Retinal pigment epithelial cell (primary cell): ENCODE measurements around the gene TXNDC15.

Source experiments
- DNase-seq: peaks from one replicate; pipeline ENCODE4 v3.0.0-alpha.2; 2010; ENCODE audit warnings: low read depth
- H3K4me3 ChIP-seq: 2 replicates; pipeline ENCODE4 v1.5.1; 2011; ENCODE audit warnings: mild to moderate bottlenecking, low read length, control low read depth, moderate library complexity
- CTCF ChIP-seq: conservative IDR thresholded peaks from 2 replicates; pipeline ENCODE4 v1.5.1; 2011; ENCODE audit warnings: low read depth, low read length, control low read depth, inconsistent platforms

TXNDC15 gene

GRCh38 chr5:134948911-134949310 is 74.7 kb downstream of the TXNDC15 start:
- H3K4me3 ChIP-seq: no peak overlapping the region
- DNase-seq: no peak
- TF ChIP-seq CTCF: no peak

- DNase-seq: no peak
- no peak overlapping the region for H3K4me3 ChIP-seq
- TF ChIP-seq CTCF: no peak
These were observed 75.1 kb downstream of the TXNDC15 start for GRCh38 chr5:134949316-134949715.
